Gastroesophageal sphincter (tissue), 4 donors: ENCODE data around the gene NTSR1. TPM values are rescaled to one million over a fixed set of nuclear protein-coding genes. Genes with fewer than 3 reads are reported as not detected.
"Not testable (repeated sequence)": the region's sequence is repeated elsewhere in the genome, so short reads cannot be mapped to it uniquely, and the experiment has no call there.

Experiments
- ATAC-seq: fragments of 150-250 bp; one replicate; pipeline ENCODE4 v1.9.1; 2016; ENCODE audit warnings: mild to moderate bottlenecking, moderate library complexity
- H3K27ac ChIP-seq, 4 donors: fragments of 200-600 bp; sonication (generic) in 3 of 4; 1 replicate in 3 of 4; 2 replicates in 1 of 4; pipeline ENCODE4 v1.5.1; 2016 to 2019
- H3K27me3 ChIP-seq: fragments of 200-600 bp; sonication (generic); one replicate; pipeline ENCODE4 v1.5.1; 2019
- H3K36me3 ChIP-seq, 2 donors: fragments of 200-600 bp; sonication (generic); one replicate each; pipeline ENCODE4 v1.5.1; 2019; ENCODE audit warnings: control low read depth in 1 of 2
- H3K4me1 ChIP-seq, 3 donors: fragments of 200-600 bp; sonication (generic); 1 replicate in 2 of 3; 2 replicates in 1 of 3; pipeline ENCODE4 v1.5.1; 2016 to 2019; ENCODE audit warnings: control low read depth in 2 of 3
- H3K4me3 ChIP-seq, 2 donors: fragments of 200-600 bp; sonication (generic); one replicate each; pipeline ENCODE4 v1.5.1; 2019; ENCODE audit warnings: mild to moderate bottlenecking in 1 of 2, moderate library complexity in 1 of 2
- H3K9me3 ChIP-seq, 3 donors: fragments of 200-600 bp; sonication (generic); one replicate each; pipeline ENCODE4 v1.5.1; 2017 to 2019; ENCODE audit warnings: control low read depth in 2 of 3
- CTCF ChIP-seq, 4 experiments: fragments of 200-600 bp in 2 of 4; fragments of 450-650 bp in 2 of 4; sonication (generic) in 1 of 4; IDR thresholded peaks; one replicate each; pipeline ENCODE4 v1.5.1; 2017 to 2019; ENCODE audit warnings: antibody characterized with exemption in 4 of 4, mild to moderate bottlenecking in 2 of 4, moderate library complexity in 2 of 4
- EP300 ChIP-seq: sonication (generic); formaldehyde crosslinking; IDR thresholded peaks from one replicate; pipeline ENCODE4 v1.6.1; 2017; ENCODE audit warnings: antibody characterized with exemption, mild to moderate bottlenecking
- POLR2A ChIP-seq, 2 donors: fragments of 450-650 bp; IDR thresholded peaks; one replicate each; pipeline ENCODE4 v1.6.1; 2017; ENCODE audit warnings: antibody characterized with exemption in 2 of 2, mild to moderate bottlenecking in 2 of 2, moderate library complexity in 1 of 2
- POLR2AphosphoS5 ChIP-seq: sonication (generic); formaldehyde crosslinking; IDR thresholded peaks from one replicate; pipeline ENCODE4 v1.6.1; 2017; ENCODE audit warnings: antibody characterized with exemption
- WGBS, 2 donors: methylation state at CpG; one replicate each; pipeline ENCODE4 v1.1.5; 2018; ENCODE audit warnings: low coverage in 1 of 2; 5-methylcytosine and 5-hydroxymethylcytosine counted together
- total RNA-seq, 4 donors: library from RNA; depleted of rRNA; stranded (reverse); fragments of >200 nt; gene quantifications; one replicate each; pipeline ENCODE4 v1.1.0, GENCODE V29; 2016

Gene NTSR1
- total RNA-seq, 4 donors from 2014 or later = 0.13 to 0.85 (median 0.19) TPM

- peaks cover 0 to 10% (median 0%) of the 10 kb centered on the region in 3 donors for H3K9me3 ChIP-seq
- peaks cover 56% of the 10 kb centered on the region for H3K27me3 ChIP-seq
- TF ChIP-seq EP300 = no peak
- no peak for TF ChIP-seq CTCF (IDR thresholded peaks at IDR 0.05)
- TF ChIP-seq POLR2A (IDR thresholded peaks at IDR 0.05) = no peak
- no peak for TF ChIP-seq POLR2AphosphoS5
- H3K4me1 ChIP-seq = no peaks in the 10 kb centered on the region
- WGBS, 2 donors = 28 to 30% methylated on average over 8 to 9 of the region's 9 CpGs
- H3K27ac ChIP-seq = no peak overlapping the region
- H3K4me3 ChIP-seq = no peak overlapping the region
- no peak for ATAC-seq
- no peaks in the 10 kb centered on the region for H3K36me3 ChIP-seq
These were observed 30.1 kb upstream of the NTSR1 start for GRCh38 chr20:62678553-62678952.

DNA sequence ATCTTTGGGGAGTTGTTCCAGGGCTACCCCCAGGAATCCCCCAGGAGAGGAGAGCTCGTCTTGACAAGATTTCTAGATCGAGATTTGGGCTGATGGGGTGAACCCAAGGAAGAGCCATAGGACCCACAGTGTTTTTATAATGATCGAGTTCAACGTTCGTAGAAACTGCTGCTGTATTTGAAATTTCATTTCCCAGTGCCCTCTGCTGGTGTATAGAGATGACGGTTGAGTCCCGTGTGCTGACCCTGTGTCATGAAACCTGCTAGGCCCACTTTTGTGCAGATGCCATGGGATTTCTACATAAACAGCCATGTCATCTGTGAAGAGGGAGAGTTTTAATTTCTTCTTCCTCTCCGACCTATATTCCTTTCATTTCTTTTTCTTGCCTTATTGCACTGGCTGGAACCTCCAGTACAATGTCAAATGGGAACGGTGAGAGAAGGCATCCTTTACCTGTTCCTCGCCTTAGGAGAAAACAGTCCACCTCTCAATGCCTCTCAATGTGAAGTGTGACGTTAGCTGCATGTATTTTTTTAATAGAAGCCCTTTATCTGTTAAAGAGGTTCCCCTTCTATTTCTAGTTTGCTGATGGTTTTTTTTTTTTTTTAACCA lies 28.6 kb upstream of the NTSR1 start:
- WGBS, 2 donors = 95 to 96% methylated on average over 11 of the region's 11 CpGs
- no peak for TF ChIP-seq EP300
- no peak for TF ChIP-seq CTCF (IDR thresholded peaks at IDR 0.05)
- TF ChIP-seq POLR2AphosphoS5 = no peak
- no peak for TF ChIP-seq POLR2A (IDR thresholded peaks at IDR 0.05)
- no peak overlapping the region for H3K4me3 ChIP-seq
- no peak overlapping the region for H3K27ac ChIP-seq
- no peaks in the 10 kb centered on the region for H3K4me1 ChIP-seq
- H3K9me3 ChIP-seq = peaks cover 0 to 10% (median 0%) of the 10 kb centered on the region in 3 donors
- ATAC-seq = no peak
- H3K27me3 ChIP-seq = peaks cover 54% of the 10 kb centered on the region
- H3K36me3 ChIP-seq = no peaks in the 10 kb centered on the region

GRCh38 chr20:62682912-62683517 lies 25.6 kb upstream of the NTSR1 start:
- TF ChIP-seq EP300 (no peak), CTCF (IDR thresholded peaks at IDR 0.05) (no peak), POLR2AphosphoS5 (no peak), POLR2A (IDR thresholded peaks at IDR 0.05) (no peak)
- peaks cover 68% of the 10 kb centered on the region for H3K27me3 ChIP-seq
- H3K9me3 ChIP-seq = peaks cover 0 to 10% (median 0%) of the 10 kb centered on the region in 3 donors
- no peaks in the 10 kb centered on the region for H3K36me3 ChIP-seq
- H3K4me1 ChIP-seq = no peaks in the 10 kb centered on the region
- H3K27ac ChIP-seq = no peak overlapping the region
- no peak overlapping the region for H3K4me3 ChIP-seq
- 75 to 83% methylated on average over 13 to 27 of the region's 30 CpGs for WGBS, 2 donors
- no peak for ATAC-seq

DNA sequence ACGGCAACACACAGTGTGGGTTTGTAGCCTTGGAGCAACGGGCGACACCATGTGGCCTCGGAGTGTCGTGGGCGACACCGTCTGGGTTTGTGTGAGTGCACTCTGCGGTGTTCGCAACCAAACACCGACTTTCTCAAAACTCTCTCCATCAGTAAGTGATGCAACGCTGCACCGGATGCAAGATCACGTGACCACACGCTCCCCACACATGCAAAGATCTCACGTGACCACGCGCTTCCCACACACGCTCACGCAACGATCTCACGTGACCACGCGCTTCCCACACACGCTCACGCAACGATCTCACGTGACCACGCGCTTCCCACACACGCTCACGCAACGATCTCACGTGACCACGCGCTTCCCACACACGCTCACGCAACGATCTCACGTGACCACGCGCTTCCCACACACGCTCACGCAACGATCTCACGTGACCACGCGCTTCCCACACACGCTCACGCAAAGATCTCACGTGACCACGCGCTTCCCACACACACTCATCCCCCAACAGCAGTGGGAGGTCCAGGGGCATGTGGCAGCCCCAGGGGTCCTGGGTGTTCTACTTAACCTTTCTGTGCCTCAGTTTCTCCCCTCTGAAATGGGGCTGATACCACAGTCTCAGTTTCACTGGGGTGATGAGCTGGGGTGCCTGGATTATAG lies 24.8 kb upstream of the NTSR1 start:
- H3K4me1 ChIP-seq, H3K36me3 ChIP-seq, ATAC-seq, H3K4me3 ChIP-seq, H3K27ac ChIP-seq: not testable (repeated sequence)
- peaks cover 0 to 10% (median 0%) of the 10 kb centered on the region in 3 donors for H3K9me3 ChIP-seq
- WGBS, 2 donors = 91 to 96% methylated on average over 9 to 27 of the region's 52 CpGs
- H3K27me3 ChIP-seq = peaks cover 68% of the 10 kb centered on the region

- Histone ChIP-seq H3K36me3 (no peaks in the 10 kb centered on the region), H3K4me3 (no peak overlapping the region), H3K27ac (no peak overlapping the region), H3K9me3 (peaks cover 0 to 3% (median 0%) of the 10 kb centered on the region in 3 donors), H3K4me1 (peaks cover 0 to 12% (median 0%) of the 10 kb centered on the region in 3 donors), H3K27me3 (peaks cover 60% of the 10 kb centered on the region)
- WGBS, 2 donors = 78 to 100% methylated on average over 1 to 4 of the region's 12 CpGs
- ATAC-seq = no peak
- TF ChIP-seq CTCF (IDR thresholded peaks at IDR 0.05) (no peak), POLR2AphosphoS5 (no peak), POLR2A (IDR thresholded peaks at IDR 0.05) (no peak), EP300 (no peak)
These were observed 23.7 kb upstream of the NTSR1 start for GRCh38 chr20:62684981-62685380.
